ENCODE data around the gene NHSL1.

NHSL1 gene

DNA sequence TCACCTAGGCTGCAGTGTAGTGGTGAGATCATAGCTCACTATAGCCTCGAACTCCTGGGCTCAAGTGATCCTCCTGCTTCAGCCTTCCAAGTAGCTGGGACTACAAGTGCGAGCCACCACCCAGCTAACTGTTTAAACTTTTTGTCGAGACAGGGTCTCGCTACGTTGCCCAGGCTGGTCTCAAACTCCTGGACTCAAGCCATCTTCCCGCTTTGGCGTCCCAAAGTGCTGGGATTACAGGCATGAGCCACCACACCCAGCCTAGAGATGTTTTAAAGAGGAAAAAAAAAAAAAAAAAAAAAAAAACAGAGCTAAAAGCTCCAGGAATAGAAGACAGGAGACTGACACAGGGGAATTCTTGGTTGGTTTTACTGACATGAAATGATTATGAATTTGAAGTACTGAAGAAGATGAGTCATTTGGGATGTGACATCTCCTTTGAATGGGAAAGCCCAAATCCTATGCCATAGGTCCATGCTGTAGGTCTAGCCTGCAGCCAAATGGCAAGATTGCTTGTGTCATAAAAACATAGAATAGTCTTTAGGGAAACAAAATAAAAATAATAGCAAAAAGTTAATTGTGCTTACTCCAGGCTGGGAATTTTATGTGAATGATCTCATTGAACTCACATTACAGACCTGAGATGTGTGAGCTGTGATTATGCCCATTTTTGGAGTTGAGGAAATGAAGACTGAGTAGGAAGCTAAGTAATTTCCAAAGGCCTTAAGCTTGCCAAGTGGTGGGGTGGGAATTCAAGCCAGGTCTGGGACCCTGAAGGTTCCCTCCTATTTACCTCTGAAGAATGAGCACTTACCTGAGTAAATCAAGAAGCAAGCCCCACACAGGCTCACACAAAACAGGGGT lies 24.3 kb upstream of the NHSL1 start:
- no peak for DNase-seq

DNA sequence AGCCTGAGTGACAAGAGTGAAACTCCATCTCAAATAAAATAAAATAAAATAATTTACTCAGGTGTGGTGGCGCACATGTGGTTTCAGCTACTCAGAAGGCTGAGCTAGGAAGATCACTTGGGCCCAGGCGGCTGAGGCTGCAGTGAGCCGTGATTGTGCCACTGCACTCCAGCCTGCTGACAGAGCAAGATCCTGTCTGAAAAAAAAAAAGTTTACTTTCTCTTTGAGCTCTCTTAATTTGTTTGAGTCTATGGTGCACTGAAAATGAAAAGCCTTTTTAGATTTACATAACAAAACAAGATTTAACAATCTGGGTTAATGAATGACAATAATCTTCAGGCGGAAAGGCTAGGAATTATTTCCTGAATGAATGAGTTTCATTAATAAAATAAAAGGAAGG lies 23.3 kb upstream of the NHSL1 start:
- DNase-seq = no peak

DNA sequence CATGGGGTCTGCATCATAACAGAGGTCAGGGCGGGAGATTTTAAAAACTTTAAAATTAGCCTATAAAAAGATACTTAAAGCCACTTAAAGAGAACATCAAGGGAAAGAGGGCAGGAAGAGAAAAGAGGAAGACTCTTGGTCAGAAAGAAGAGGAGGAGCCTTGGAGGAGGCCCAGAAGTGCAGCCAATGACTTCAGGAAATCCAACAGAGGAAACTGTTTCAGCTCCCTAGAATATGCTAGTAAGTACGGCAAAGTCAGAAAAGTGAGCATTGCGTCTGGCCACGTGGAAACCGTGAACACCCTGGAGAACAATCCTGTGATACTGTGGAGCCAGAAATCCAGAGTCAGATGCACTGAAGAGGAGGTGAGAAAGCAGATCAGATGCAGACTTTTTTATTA lies 22.5 kb upstream of the NHSL1 start:
- DNase-seq = no peak

DNA sequence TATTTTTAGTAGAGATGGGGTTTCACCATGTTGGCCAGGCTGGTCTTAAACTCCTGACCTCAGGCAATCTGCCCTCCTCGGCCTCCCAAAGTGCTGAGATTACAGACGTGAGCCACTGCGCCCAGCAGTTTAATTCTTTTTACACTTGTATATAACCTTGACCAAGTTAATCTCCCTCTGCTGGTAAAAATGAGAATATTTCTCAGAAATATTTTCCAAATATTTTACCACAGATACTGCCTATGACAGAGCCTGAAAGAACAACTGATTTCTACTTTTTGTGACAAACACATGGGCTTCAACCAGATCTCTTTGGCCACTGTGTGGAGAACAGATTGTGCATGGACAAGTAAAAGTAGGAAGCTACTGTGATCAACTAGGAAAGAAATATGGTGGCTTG lies 21.2 kb upstream of the NHSL1 start:
- no peak for DNase-seq

DNA sequence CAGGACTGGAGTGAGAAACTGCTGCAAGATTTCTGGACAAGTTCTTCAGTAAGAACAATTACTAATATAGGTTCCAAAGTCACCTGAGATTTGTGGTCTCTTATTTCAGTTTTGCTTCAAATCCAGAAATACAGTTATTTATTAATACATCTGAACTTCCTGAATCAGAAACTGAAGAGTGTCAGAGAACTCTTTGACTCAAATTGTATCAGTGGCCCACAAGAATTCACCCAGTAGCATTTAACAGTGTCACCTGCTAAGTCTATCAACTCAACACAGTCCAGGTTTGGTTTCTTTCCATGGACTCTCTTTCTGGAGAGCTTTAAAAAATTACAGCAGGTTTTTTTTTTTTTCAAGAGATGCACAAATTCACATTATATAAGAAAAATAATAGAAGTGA lies 18.8 kb upstream of the NHSL1 start:
- DNase-seq = no peak

DNA sequence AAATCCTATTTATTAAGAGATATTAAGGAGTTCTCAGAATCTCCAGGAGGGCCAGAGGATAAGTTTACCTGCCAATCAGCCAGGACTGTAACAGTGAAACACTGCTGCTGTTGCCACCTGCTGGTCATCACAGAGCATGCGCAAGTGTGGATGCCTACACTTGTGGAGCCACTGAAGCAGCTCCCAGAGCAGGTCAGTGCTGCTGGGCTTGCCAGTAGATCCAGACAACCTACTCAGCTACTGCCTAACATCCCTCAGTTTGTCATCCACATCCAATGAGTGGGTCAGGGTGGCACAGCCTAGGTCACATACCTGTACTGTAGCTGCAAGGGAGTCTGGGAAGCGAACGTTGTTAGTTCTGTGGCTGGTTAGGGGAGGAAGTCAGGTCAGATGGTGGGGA lies 18.3 kb upstream of the NHSL1 start:
- no peak for DNase-seq

DNA sequence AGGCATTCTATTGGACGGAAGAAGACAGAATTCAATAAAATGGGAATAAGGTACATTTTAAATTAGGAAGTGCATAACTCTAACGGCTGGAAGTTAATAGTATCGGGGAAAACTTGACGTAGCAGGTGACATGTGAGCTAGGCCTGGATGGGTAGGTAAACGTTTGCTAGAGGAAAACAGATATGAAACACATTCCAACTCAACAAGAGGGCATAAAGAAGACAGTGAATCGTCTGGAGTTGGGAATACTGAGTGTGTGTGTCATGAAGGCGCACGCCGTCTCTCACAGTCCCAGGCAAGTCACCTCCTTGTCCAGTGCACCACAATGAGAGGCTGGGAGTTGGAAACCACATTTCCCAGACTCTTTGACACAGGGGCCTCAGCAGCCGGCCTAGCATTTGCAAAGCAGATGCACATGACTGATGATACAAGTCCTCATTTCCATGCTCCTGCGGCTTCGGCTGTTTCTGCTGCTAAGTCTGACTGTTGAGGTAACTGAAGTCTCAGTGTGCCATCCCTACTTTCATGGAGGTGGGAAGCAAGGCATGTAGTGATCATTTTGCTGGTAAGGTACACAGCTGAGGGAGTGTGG lies 16.5 kb upstream of the NHSL1 start:
- DNase-seq = no peak

DNA sequence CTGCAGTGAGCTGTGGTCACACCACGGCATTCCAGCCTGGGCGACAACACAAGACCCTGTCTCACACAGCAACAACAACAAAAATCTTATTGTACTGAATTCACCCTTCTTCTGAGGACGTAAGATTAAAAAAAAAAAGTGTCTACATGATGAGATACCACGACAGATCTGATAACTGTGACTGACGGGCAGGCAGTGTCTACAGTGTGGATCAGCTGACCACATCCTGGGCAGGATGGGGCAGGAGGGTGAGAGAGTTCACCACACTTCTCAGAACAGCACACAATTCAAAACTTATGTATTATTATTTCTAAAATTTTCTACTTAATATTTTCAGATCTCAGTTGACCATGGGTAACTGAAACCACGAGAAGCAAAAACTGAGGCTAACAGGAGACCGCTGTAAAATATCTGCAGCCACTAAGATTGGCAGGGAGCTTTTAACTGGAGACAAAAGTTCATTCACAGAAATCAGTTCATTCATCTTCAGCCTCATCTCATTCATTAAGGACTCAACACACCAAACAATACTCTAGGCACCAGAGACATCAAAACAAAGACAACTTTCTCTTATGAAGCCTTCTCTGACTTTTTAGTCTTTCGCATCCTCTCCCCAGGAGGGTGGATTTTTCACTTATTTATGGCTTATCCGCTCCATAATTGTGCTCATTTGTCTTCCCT lies 15.7 kb upstream of the NHSL1 start:
- no peak for DNase-seq

DNA sequence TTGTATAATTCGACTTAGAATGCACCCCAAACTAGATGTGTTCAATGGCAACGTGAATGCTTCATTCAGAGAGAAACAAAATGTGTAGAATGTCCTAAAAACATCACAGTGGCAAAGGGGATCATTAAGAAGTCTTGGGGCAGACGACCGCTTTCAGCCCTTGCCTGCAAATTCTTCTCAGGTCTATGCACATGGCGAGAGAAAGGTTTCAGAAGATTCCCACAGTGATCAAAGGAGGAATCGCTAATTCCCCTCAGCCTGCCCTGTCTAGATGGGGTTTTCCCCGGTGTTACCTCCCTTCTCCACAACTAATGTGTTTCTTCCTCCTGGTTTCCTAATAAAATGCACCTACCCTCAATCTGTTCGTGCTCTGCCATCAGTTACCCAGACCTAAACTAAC lies 13.3 kb upstream of the NHSL1 start:
- DNase-seq = no peak

DNA sequence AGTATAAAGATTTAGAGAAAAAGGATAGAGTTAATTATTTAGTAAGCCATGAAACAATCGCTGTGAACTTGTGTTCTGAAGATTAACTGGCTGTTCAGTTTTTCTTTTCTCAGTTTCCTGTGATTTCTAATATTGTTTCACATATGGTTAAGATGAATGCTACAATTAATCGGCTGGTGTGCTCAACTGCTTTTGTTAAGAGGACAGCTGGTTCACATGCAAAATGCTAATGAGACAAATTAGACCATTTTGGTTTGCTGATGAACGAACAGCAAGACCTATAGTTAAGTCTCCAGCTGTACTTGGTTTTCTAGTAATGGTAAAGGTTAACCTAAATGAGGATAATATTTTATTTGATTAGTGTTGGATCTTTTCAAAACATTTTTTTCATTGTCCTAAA lies 10.8 kb upstream of the NHSL1 start:
- peak; percentile 44 for DNase-seq

DNA sequence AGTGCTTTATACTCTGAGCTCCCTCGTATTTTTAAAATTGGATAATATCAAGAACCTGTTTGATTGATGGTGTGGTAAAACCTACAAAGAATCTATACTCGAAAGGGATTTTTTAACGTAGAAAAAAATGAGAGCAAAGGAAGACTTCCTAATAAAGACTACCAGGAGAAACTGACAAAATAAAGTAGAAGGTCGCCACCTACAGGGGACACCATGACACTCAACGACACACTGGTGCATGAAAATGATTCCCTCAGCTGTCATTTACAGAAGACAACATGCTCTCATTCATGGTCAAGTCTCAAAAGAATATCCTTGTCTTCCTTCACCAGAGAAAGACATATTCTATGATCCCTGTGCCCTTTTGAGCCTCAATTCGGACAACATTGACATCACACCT lies 10.1 kb upstream of the NHSL1 start:
- peak; percentile 15 for DNase-seq

DNA sequence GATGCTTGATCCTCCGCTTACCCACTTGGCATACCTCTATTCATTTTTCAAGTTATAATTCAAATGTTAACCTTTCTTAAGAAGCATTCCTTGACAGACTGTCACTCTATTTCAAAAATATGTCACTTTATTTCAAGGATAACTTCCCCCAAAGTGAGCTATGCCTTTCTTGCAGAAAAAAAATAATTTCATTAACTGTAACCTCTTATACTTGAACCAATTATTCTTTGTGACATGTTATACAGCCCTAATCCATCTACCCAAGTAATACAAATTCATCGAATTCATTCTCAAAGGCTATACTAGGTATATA lies 9.3 kb upstream of the NHSL1 start:
- no peak for DNase-seq

DNA sequence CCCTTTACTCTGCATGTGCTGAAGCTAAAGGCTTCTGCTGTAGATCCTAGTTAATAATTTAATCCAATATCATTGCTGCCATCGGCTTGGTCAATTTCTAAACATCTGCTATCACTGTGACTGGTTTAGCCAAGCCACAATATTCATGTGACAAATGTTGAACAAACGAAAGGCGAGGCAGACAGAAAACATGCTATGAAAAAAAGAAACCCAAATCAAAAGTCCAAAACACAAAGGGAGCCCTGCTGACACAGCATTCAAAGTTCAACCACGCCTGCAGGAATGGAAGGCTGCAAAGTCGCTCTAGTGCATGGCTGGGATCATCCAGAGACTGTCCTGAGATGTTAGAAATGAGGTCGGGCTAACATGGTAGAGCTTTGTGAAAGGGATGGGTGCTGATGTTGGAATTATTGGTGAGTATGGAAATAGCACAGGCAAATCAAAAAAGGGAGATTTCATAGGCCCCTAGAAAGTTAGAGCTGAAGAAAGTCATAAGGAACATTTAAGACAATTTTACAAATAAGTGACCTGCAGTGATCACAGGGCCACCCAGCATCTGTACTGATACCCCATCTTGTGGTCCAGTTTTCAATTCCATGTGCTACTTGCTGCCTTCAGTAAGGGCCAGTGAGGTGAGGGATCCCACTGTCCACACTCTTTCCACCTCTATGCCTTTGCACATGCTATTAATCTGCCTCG lies 8.8 kb upstream of the NHSL1 start:
- no peak for DNase-seq

DNA sequence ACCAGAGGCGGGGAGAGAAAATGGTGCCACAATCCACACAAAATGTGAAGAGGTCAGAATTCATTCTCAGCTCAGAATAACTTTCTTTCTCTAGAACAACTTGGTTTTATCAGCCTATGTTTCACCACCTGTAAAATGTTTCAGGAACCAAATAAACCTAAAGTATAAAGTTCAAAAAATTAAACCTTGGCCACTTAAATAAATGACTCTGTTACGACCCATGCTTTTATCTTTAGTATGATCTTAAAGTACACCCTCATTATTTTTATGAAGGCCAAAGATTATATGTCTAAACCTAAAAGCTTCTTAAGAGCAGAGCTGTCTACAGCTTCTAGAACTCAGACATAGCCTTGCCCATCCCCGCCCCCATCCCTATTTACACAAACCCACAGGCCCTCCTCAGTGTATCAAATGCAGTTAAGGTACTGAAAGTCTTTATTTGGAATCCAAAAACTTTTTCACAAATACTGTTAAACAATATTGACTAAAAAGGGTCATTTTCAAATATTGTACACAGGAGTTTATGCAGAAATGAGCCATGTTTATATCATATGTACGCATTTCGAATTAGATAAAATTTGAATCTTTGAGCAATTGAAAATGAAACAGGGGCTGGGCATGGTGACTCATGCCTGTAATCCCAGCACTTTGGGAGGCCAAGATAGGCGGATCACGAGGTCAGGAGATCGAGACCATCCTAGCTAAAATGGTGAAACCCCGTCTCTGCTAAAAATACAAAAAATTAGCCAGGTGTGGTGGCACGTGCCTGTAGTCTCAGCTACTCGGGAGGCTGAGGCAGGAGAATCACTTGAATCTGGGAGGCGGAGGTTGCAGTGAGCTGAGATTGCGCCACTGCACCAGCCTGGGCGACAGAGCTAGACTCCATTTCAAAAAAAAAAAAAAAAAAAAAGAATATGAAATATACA lies 5.7 kb upstream of the NHSL1 start:
- no peak for DNase-seq

DNA sequence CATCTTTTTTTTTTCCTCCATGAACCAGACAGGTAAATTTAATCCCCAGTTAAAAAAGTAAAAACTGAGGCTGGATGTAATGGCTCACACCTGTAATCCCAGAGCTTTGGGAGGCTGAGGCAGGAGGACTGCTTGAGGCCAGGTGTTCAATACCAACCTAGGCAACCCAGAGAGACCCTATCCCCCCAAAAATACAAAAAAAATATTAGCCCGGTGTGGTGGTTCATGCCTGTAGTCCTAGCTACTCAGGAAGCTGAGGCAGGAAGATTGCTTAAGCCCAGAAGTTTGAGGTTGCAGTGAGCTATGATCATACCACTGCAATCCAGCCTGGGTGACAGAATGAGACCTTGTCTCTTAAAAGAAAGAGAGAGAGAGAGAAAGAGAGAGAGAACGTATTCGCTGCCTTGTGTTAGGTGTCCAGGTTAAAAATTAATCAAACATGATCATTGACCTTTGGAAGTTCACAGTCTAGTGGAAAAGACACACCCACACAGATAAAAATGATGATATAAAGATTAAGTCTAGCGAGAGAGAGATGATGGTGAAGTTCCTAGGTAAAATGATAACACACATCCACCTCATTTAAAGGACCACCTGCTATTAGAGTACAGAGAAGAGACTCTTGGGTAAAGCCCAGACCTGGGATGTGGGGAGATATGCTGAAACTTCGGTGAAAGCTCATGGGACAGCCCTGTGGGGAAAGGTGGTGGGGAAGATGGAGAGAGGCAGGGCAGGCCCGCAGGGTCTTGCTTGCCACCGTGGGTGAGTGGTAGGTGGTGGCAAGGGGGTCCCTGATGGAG lies 4.8 kb upstream of the NHSL1 start:
- no peak for DNase-seq

DNA sequence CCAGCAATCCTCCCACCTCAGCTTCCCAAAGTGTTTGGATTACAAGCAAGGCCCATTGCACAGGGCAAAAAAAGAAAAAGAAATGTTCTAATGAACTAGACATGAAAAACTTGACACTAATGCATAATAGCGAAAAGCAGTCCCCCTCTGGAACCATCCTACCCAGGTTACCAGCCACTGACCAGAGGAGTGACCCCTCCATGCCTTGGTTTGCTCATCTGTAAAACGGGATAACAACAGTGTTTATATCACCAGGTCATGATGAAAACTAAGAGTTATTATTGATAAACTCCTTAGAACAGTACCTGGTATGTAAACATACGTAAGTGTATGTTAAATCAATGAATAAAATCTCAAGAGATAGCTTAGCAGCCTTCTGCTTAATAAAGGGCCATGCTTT lies 3.3 kb upstream of the NHSL1 start:
- DNase-seq = no peak

DNA sequence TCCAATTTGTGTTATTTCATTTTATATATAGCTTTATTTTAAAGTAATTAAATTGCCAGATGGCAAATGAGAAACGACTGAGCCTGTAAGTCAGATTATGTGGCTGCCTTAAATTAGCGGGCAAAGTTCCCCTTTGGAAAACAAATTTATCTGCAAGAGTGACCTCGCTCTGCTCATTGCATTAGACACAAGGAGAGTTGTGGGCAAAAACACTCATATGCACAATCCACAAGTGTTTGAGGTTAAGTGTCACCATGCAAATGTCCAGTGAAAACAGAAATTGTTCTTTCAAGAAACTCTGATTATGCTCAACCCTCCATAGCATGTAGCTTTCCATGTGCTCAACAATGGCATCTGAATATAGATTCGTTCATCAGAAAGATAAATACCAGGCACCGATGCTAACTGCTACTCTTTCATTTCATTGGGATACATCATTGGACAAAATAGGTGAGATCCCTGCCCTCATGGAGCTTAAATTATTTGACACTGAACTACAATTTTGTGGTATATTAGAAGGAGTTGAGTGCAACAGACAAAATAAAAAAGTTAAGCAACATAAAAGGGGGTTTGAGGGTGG lies 1.7 kb upstream of the NHSL1 start:
- no peak for DNase-seq

DNA sequence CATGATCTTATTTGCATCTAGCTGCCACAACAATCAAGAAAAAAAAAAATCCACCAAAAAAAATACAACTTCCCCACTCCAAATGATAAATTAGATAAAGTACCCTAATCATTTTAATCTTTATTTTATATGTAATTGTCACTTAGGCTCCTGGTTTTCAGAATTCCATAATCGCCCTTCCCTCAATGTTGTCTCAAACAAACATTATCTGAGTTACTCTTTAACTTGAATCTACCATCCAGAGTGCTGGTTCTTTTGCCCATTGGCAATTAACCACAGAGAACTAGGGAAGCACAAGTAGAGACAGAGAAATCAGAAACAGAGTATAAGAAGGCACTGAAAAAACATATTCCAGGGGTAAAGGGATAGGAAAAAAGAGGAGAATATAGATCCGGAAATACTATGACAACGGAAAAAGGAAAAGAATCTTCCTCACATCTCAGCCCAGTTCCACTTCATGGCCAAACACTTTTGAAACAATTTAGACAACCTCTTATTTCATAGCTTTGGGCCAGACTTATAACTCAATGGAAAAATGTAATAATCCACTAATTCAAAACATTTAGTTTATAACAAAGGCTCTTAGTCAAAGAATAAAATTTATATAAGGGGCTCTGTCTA lies 861 bp upstream of the NHSL1 start:
- peak; percentile 21 for DNase-seq

DNA sequence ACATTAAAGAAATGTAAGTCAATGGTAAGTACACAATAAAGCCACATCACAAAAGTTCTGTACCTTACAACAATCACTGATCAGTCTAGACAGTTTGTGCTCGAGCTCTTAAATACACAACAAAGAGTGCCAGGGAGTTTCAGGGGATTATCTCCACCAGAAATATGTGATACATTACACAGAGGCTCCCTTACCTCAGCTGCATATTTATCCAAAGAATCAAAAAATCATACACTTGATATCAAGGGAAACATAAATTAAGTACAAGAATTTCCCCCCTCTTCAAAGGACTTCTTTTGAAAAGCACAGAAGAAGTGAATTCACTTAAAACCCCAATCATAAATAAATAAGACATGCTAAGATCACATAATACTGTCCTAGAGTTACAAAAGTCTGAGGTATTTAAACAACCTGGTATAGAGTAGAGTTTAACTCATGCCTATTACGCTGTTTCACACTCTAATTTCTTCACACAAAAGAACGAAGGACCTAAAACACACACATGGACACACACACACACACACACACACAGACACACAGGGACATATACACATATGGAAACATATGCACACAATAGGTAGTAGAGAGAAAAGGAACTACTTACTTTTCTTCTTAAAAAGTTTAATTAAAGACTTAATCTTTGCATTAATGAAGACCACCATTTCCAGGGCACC lies 528 bp downstream of the NHSL1 start:
- DNase-seq = no peak

DNA sequence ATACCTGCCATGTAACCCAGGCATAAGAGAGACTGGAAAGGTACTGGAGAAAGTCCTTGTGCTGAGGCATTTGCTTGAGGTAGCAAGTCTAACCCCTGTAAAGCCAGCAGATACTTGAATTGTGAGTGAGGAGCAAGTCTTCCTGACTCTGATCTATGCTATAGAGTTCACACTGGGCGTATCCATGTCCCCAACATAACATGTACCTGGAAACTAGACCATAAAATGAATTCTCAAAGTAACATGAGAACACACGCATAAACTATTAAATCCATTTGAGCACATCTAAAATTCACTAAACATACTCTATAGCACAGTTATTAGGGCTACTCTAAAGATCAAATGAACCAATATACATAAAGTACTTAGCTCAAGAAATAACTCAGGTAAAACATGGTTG lies 2.0 kb downstream of the NHSL1 start:
- no peak for DNase-seq
